Globus pallidus (tissue), 1 donor: ENCODE measurements around the gene BCR.

Experiments used
- DNase-seq: peaks from one replicate; pipeline ENCODE4 v3.0.0-alpha.2; 2015; ENCODE audit warnings: low spot score

Gene BCR

DNA sequence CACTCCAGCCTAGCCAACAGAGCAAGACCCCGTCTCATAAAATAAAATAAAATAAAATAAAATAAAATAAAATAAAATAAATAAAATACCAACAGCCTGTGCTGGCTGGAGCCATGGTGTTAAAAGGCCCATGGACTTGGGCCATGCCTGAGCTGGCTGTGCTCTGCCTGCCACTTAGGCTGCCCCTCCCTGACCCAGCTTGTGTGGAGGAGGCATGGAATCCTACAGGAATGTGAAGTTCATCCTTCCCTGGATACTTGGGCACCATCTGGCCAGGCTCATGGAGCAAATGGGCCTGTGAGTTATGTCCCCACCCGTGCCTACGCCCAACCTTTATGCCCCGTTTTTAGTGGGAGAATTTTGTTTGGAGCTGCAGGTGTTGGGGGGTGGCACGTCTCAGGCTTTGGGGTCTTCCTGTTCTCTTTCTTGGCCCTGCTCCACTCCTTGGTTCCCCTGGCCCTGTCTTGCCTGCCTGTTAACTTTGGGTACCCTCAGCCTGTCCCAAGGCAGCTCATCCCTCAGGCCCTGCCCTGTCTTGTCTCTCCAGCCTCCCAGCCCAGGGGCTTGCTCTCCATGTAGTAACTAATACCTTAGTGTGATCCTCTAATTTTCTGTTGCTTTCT, 51.3 kb downstream of the BCR start:
- DNase-seq: no peak

DNA sequence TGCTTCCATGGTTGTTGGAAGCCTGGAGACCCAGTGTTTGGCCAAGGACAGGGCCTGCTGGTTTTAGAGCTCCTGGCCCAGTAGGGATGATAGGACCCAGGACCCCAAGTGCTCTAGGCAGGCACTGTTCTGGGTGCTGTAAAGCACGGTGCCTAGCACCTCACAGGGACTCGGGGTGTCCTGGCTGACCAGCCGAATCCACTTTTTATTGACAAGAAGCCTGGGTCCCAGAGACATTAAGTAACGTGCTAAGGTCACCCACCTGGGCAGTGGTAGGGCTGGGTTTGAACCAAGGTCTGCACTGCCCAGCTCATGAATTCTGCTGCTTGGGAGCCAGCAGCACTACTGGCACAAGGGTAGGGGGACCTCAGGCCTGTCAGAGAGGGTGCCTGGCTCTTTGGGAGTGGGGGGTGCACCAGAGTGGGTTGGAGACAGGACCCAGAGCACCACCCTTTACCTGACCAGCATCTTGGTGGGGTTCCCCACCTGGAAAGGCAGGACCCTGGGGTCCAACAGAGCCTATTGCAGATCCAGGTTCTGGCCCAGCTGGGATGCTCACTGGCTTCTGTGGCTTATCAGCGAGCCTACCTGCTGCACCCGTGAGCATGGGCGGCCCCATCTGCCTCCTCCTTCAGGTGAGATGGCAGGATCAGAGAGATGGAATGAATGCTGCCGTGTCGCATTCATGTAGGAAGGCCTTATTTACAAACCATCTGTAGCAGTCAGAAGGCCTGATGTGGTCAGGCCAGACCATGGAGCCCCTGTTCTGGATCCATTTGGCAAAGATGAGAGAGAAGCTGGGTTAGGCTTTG, 52.0 kb downstream of the BCR start:
- DNase-seq: no peak

DNA sequence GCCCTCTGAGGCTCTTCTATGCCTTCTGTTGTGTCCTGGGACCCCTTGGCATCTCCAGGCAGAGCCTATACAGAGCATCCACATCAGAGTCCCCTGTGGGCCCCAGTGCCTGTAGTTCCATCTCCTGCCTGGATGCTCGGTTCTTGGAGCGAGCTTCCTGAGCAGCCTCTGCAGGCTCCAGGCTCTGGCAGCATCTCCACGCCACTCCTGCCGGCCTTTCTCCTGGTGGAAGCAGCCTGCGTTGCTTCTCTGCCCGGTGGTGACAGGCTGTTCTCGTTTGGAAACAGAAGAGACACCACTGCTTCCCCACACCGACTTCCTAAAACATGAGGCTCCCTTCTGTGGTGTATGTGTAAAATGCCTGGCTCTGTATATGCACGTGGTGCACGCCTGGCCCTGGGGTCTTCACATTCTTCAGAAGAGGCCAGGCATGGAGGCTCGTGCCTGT, 52.8 kb downstream of the BCR start:
- DNase-seq: no peak

DNA sequence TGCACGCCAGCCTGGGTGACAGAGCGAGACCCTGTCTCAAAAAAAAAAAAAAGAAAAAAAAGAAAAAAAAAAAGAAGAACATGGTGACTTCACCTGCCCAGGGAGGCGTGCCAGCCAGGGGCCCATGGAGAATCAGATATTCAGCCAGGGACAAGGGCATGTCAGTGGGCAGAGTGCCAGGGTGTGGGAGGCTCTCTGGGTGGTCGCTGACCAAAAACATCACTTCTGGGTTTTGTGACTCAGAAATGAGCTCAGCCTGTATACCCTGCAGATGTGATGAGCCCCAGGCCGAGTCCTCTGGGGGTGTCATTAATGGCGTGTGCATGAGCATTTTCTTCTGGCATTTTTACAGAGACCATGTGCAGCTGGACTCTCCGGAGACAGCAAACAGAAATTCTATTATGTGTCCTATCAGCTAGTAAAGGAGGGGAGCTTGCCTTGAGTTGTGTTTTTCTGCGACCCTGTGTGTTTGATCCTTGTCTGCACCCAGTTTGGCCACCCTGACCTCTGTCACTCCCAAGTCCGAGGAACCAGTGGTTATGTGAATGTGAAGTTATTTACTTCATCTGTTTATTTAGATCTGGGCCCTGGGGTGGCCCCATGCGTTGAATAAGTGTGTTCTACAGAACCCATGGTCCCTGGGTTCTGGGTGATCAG, 53.6 kb downstream of the BCR start:
- no peak for DNase-seq

DNA sequence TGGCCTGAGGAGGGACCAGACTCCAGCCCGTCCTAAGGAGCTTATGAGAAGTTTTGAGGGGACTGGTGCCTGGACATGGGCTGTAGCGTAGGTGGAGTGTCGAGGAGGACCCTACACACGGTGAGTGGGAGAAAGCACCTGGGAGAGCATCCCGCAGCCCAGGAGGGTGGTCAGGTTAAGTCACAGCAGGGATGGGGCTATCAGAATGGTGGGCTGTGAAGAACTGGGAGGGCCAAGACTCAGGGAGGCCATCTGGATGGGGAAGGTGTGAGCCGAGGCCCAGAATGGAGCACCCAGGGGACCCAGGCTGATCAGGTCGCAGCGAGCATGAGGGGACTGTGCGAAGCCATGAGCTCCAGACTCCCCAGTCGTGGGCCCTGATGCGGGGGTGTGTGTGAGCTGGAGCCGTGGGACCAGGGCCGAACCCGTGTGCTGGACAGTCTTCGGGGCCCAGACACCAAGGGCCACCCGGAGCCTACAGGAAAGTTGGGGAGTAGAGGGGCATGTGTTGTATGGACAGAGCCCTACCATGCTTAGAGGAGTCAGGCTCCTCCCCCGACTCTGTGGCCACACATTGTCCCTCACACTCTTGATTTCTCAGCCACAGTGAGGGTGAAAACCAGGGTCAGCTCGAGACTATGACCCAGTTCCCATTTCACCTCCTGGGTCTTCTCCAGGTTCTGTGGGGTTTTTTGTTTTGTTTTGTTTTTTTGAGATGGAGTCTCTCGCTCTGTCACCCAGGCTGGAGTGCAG, 54.3 kb downstream of the BCR start:
- no peak for DNase-seq

DNA sequence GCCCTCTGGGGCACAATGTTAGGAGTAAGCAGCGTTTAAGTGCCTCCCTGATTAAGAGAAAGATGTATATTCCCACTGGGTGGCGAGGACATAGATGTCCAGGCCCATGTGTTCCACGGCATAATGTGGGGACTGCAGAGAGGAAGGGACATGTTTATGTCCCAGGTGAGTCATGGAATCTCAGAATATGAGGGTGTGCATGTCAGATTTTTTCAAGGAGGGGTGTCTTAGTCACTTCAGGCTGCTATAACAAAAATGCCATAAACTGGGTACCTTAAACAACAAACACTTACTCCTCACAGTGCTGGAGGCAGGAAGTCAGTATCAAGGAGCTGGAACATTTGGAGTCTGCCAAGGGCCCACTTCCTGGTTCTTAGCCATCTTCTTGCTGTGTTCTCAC, 55.1 kb downstream of the BCR start:
- DNase-seq: no peak

DNA sequence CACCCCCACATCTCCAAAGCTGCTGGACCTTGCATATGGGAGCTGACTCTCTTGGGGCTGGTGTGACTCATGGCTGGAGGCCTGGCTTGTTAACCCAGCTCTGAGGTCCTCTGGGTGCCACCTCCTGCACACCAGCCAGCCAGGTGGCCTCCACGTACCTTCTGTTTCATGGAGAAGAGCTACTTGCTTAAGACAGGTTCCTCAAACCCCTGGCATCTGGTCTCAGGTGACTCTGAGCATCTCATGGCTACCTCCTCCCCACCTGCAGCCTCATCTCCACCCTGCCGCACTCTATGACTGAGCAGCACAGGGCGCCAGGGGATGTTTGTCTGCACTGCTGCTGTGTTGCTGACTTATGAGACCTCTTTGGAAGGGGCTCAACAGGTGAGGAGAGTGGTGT, 55.7 kb downstream of the BCR start:
- DNase-seq: no peak

DNA sequence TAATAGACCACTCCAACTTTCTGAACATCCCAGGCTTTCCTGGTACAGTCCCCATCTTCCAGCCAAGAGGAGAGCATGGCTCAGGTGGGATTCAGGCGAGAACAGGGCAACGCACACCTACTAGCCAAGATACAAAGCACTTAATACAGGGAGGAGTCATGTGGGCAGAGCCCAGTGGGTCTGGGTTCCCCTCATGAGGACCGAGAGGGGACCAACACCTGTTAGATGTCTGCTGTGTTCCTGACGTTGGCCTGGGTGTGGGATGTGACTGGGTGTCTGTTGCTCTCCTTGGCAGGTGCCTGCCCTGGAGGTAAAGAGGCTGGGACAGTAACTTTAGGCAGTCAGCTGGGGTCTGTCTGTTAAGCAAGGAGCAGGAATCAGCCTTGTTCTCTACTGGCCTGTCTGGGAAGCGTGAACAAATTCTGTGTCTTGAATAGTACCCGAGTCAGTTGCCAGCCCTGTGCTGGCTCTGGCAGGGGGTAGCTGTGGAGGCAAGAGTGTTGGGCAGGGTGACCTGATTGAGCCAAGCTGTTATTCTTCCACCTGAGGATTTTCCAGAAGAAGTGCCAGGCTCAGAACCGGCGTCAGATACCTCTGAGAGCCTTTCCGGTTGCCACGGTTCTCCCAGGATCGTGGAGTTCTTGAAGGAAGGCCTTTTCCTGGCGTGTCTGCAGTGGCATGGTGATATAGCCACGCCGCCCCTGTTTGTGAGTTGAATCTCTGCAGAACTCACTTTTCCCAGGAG, 56.3 kb downstream of the BCR start:
- peak; percentile 29 for DNase-seq

DNA sequence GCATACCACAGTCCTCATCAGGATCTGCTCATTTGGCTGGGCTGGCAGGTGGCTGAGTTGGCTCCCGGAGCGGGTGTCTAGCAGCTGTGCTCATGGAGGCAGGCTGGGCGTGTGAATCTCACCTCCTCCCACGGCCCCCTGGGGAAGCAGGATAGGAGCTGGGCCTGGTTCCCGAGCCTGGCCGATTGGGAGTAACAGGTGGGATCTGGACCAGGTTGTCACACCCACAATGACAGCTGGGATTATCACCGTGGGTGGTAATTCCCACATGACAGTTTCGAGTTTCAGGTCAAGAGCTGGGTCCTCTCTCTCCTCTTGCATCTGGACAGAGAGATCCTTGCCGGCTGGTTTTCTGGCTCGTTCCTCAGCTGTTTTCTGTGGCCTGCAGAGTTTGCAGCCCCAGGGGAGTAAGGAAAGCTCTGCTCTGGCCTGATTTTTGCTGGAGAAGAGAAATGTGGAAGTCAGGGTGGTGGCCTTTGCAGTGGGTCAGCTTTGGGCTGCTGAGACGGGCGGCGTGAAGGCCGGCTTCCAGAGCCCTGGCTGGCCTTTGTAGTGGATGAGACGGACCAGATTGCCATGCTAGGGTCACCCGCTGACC, 57.0 kb downstream of the BCR start:
- no peak for DNase-seq

DNA sequence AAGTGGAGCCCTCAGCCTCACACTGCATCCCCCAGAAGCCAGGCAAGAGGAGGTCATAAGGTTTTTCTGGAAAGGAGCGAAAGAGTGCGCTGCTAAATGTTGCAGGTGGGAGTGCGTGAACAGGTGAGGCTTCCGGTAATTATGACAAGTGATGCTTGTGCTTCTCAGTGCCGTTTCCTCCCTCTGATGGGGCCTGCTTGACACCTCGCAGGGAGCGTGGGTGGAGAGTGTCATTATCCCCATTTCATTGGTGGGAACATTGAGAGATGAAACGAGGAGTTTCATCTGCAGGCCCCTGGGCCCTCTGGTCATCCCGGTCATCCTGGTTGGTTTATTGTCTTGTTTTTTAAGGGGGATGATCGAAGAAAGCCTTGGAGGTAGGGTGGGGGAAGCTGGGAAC, 57.5 kb downstream of the BCR start:
- DNase-seq: no peak

DNA sequence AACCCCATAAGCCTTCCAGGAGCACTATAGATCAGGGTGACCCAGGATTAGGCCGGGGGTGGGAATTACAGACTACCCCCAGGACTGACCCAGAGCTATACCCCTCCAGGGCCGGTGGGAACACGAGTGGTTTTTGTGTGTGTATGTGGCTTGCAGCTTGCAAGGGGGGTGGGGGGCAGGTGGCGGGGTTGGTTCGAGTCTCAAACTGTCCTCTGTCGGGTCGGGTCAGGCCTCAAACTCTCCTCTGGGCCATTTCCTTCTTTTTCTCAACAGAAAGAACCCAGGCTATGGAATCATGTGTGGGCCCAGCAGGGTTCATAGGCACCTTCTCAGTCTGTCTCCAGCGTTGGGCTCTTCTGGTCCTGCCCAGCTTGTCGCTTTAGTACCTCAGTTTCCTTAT, 58.4 kb downstream of the BCR start:
- DNase-seq: no peak

DNA sequence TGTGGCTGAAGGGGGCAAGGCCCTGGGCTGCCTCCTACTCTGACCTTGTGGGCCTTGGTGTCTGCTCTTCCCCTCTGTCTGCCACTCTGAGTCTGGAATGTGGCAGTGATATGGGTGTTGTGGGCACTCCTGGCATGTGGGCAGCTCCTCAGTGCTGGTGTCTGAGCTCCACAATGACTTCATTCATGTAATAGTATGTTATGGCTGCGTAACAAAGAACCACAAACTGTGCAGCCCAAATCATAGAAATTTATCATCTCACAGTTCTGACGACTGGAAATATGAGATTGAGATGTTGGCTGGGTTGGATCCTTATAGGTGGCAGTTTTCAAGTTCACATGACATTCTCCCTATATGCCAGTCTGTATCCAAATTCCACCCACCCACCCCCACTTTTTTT, 59.1 kb downstream of the BCR start:
- no peak for DNase-seq

DNA sequence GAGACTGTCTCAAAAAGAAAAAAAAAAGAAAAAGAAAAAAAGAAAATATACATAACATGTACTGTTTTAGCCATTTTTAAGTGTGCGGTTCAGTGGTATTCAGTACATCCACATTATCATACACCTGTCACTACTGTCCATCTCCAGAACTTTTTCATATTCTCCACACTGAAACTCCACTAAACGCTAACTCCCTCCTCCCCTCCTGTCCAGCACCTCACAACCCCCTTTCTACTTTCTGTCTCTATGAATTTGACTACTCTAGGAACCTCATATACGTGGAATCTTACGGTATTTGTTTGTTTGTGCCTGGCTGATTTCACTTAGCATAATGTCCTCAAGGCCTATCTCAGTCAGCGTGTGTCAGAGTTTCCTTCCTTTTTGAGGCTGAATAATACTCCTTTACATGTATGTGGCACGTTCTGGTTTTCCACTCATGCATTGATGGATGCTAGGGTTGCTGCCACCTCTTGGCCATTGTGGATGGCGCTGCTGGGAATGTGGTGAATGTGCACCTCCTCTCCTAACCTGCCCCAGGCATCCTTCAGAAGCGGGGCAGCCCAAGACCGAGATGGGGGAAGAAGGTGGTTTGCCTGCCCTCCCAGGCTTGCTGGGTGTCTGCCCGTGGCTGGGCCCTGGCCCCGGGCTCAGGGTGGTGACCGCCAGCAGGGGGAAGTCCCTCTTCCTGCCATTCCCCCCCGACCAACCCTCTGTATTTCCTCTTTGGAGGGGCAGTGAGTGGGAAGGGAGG, 60.5 kb downstream of the BCR start:
- no peak for DNase-seq

DNA sequence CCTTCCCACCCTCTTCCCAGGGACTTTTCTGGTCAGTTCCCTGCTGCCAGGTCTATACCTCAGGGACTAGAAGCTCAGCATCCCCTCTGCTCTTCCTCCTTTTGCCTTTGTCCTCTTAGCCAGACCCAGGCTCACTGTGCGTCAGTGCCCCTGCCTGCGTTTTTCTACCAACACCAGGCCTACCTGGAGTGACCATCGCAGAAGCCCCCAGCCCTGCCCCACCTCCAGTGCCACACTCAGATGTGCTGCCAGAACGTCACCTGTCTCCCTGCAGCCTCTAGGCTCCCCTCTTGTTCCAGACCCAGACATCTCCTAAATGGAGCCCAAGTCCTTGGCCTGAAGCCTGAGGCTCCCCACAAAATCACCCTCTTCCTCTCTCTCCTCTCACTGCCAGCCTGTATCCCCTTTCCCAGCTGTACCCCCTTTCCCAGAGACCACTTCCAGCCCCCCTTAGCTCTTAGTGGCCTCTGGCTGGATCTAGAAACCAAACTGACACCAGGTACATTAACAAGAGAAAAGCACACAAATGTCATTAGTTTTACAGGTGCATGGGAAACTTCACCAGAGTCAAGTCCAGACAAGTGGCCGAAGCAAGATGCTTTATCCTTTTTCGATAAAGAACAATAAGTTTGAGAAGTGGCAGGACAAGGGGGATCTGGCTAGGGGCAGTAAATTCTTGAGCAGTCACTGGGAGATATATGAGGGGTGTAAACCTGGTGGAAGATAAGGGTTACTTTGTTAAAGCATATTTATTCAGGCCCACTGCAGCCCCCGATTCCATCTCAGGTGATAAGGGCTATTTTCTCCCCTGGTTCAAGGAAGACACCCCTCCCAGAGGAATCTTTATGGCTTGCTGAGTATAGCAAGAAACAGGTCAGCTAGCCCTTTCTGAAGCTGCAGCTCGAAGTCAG, 61.5 kb downstream of the BCR start:
- DNase-seq: no peak

DNA sequence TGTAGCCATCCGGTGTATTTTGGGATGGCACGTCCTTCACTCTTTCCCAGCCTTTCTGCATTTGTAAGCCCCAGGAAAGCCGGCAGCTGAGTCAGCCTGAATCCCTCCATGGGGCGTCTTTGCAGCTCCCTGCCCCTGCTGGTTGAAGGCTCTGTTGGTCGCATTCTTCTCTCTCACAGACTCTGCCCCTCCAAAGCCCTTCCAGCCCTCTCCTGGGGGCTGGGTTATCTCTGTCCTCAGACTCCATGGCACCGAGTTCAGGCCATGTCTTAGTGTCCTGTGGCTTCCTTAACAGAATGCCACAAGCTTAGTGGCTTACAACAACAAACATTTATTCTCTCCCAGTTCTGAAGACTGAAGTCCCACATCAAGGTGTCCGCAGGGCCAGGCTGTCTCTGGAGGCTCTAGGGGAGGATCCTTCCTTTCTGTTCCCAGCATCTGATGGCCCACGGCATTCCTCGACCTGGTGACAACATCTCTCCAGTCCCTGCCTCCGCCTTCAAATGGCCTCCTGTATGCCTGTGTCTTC, 62.2 kb downstream of the BCR start:
- no peak for DNase-seq

DNA sequence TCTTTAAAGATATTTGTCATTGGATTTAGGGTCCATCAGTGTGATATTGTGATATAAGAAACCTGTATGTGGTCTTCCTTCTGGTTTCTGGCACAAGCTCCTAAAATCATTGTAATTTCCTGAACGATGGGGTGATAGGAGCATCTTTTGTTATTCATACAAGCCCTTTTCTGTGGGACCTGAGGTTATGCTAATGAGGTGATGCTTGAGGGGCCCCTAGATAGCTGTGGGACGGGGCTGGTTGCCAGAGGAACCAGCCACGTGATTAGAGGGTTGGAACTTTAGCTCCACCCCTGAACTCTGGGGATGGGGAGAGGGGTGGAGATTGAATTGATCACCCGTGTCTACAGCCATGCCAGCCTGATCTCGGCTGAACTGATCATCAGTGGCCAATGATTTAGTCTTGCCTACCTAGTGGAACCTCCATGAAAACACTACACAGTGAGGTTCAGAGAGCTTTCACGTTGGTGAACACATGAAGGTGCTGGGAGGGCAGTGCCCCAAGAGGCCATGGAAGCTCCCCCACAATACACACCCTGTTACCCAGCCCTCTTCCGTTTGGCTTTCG, 62.8 kb downstream of the BCR start:
- DNase-seq: no peak

DNA sequence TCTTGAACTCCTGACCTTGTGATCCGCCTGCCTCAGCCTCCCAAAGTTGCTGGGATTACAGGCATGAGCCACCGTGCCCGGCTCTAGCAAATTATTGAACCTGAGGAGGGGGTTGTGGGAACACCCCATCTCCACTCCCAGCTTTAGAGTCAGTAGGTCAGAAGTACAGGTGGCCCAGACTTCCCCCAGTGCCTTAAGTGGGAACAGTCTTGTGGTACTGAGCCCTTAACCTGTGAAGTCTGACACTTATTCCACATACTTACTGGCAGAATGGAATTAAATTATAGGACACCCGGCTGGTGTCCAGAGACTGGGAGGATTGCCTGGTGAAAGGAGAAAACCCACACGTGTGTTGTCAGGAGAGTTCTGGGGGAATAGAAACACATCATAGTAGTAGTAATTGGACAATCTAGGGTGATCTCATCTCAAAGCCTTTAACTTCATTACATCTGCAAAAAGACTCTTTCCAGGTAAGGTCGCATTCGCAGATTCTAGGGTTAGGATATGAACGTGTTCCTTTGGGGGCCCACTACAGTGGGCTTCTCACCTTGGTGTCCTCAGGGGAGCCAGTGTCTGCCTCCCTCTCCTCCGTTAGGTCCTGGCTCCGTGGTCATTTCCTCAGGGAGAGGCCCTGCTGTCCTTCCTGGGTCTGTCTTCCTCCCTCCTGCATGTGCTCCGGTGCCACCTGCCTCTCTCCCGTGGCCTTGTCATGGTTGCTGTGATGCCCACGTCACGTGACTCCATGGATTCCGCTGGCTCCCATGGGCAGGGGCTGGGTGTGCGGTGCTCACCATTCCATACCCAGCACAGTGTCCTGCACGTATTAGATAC, 63.8 kb downstream of the BCR start:
- no peak for DNase-seq

DNA sequence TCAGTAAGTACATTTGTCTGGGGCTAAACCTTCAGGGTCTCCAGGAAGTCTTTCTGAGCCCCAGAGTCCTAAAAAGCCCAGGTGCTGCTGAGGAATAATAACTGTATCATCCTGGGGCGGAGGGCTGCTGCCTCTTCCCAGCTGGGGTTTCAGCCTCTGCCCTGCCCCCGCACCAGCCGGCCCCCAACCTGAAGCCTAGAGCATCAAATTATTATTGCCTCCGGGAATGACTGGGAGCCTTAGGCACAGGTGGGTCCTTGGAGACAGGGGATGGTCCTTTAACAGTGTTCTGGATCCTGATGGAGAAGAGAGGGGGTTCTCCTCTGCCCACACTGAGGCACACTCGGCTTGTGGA, 64.4 kb downstream of the BCR start:
- DNase-seq: no peak
